GM20000 (cell line): ENCODE results near the gene HDAC4.

Experiments used
- DNase-seq: peaks from one replicate; pipeline ENCODE4 v3.0.0; 2012; ENCODE audit warnings: low spot score
- TF ChIP-seq, protein P1 (sequence below): IDR thresholded peaks from 2 replicates; pipeline ENCODE4 v1.5.1; 2012; ENCODE audit warnings: mild to moderate bottlenecking, control low read depth; ENCODE audit errors: extremely low read depth, missing control alignments

Gene HDAC4

DNA sequence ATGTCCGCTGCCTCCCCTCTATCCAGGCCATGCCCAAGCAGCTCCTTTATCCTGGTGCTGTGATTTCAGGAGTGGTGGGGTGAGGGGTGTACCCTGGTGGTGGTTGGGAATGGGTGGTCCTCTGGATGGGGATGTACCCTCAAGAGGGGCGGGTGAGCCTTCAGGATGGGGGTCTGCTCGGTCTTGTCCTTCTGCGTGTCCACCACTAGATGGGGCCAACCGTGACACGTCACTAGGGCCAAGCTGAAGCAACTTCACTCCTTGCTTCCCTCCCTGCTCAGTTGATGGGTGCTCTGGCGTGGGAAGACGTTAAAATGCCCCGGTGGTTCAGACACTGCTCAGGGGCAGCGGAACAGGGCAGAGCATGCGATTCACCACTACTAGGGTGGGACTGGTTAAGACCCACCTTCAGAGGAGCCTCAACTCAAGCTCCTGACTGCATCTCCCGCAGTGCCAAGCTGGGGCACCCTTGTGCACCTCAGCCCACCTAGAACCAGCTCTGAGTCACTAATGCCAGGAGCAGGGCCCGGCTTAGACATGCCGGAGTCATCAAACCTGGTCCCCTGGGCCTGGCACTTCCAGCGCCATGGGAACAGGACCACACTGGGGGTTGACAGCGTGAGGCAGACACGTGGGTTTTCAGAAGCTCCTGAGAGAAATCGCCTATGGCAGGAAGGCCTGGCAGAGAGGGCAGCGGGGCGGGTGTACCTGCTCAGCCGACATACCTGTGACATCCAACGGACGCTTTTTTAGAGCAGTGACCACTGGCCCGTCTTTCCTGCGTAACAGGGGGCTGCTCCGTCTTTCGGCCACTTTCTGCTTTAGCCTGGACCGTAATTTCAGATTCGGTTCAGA is 256.7 kb downstream of the HDAC4 start:
- TF ChIP-seq, protein P1, sequence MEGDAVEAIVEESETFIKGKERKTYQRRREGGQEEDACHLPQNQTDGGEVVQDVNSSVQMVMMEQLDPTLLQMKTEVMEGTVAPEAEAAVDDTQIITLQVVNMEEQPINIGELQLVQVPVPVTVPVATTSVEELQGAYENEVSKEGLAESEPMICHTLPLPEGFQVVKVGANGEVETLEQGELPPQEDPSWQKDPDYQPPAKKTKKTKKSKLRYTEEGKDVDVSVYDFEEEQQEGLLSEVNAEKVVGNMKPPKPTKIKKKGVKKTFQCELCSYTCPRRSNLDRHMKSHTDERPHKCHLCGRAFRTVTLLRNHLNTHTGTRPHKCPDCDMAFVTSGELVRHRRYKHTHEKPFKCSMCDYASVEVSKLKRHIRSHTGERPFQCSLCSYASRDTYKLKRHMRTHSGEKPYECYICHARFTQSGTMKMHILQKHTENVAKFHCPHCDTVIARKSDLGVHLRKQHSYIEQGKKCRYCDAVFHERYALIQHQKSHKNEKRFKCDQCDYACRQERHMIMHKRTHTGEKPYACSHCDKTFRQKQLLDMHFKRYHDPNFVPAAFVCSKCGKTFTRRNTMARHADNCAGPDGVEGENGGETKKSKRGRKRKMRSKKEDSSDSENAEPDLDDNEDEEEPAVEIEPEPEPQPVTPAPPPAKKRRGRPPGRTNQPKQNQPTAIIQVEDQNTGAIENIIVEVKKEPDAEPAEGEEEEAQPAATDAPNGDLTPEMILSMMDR, result peak; percentile 57
- peak; percentile 71 for DNase-seq

DNA sequence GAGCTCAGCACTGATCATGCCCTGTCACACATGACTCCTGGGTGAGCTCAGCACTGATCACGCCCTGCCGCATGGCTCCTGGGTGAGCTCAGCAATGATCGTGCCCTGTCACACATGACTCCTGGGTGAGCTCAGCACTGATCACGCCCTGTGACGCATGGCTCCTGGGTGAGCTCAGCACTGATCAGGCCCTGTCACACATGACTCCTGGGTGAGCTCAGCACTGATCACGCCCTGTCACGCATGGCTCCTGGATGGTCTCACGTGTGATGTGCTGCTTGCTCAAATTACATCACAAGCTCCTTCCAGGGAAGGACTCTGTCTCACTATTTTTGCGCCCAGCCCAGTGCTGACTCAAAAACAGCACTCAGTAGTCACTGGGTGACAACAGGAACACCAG is 258.0 kb downstream of the HDAC4 start:
- DNase-seq, result no peak
- TF ChIP-seq, protein P1, result no peak

DNA sequence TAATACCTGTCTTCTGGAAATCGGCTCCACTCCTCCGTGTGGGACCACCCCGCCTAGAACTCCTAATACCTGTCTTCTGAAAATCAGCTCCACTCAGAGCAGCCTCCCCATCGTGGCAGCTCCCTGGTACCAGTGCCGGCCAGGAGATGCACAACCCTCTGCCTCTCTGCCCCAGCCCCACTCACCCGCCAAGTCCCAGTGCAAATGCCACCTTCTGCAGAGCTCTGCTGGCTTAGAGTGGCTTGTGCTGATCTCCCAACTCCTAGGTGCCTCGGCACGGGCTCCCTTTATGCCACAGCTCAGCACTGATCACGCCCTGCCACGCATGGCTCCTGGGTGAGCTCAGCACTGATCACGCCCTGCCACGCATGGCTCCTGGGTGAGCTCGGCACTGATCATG is 258.5 kb downstream of the HDAC4 start:
- DNase-seq, result no peak
- TF ChIP-seq, protein P1, result no peak

DNA sequence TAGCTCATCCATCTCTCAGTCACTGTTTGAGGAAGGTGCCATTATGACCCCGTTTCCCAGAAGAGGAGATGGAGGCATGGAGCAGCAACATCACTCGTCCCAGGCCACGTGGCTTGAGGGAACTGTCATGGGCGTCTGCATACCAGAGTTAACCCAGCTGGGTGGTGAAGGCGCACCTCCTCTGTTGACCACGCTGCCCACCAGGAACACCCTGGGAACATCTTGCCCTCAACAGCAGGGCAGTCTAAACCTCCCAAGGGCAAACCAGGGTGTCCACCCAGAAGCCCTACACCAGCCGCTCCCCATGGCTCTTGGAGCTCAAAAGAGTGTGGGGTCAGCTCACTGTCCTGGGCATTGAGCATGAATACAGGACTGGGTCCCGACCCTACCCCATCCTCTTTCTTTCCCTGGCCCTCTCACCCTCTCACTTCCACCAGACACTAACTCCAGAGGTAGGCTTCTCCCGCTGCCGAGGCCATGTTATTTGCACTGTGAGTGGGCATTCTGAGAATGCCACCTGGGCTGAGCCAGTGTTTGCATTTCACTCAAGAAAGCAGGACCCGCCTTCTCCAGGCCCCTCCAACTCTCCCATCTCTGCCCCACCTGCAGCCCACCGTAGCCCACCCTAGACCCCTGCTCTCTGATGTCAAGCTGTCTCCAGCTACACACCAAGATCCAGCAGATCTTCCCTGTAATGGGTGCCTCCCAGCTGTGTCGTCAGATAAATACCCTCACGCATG is 259.6 kb downstream of the HDAC4 start:
- TF ChIP-seq, protein P1, result no peak
- DNase-seq, result no peak

DNA sequence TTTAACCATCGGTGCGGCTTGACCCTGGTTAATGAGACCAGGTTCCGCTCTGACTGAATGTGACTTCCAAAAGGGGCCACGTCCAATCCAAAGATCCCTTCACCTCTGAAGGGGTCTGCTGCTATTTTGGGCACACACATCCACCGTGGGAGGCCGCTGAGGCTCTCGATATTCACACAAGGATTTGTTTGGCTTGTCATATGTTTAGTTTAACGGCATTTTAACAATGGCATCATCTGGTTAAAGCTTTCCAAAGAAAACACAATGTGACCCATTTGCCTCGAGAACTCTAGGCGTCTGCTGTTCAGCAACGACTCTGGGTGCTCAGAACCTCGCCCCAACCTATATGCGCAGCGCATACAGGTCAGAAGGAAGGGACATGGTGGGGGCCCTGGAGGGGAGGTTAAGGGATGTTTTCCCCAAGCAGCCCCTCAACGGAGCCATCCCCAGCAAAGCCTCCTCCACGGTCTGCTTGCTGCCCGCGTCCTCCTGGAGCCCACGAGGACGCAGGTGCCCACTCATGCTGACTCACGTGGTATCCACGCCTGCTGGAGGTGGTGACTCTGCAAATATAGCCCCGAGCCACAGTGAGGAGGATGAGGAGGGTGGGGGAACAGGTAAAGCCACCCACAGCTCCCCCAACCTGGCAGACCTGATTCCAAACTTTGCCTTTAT is 260.3 kb downstream of the HDAC4 start:
- DNase-seq, result no peak
- TF ChIP-seq, protein P1, result no peak

DNA sequence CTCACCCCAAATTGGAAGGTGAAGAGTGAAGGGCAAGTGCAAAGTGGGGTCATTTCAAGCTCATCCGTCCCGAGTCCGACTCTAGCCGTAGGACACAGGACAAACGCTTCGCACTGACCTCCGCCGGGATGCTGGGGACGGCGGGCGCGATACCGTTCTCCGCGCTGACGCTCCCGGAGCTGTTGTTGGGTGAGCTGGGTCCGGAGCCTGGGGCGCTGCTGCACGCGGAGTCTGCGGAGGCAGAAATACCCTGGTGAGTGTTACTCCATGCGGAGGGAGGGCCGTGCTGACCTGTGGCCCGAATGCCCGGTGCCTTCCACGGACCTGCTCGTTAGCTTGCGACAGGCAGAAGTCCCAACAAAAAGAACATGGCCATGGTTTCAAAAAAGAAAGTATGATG is 261.3 kb downstream of the HDAC4 start:
- TF ChIP-seq, protein P1, result no peak
- DNase-seq, result no peak

DNA sequence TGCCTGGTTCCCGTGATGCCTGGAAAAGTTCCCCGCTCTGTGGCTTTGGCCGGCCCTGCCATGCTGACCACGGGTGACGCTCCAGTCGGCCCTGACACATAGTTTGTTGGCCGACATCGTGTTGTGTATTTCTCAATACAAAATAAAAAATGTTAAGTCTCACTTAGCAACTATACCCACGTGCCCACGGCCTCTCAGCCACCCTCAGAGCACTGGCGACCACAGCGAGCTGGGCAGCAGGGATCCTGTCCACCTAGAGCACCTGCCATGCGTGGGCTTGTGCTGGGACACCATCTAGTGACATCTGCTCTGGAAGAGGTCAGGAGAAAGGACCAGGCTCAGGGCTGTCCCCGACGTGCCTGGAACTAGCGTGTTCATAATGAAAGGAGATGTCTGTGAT is 261.7 kb downstream of the HDAC4 start:
- TF ChIP-seq, protein P1, result no peak

More for the DNA sequence above, 261.7 kb downstream of the HDAC4 start:
- DNase-seq, result no peak
